Measurements from ENCODE around the gene FOXK1. TPM values are rescaled to one million over a fixed set of nuclear protein-coding genes. Genes with fewer than 3 reads are reported as not detected.

Gene FOXK1
- total RNA-seq, 1 donor from 2014 or later: 17.2 TPM

DNA sequence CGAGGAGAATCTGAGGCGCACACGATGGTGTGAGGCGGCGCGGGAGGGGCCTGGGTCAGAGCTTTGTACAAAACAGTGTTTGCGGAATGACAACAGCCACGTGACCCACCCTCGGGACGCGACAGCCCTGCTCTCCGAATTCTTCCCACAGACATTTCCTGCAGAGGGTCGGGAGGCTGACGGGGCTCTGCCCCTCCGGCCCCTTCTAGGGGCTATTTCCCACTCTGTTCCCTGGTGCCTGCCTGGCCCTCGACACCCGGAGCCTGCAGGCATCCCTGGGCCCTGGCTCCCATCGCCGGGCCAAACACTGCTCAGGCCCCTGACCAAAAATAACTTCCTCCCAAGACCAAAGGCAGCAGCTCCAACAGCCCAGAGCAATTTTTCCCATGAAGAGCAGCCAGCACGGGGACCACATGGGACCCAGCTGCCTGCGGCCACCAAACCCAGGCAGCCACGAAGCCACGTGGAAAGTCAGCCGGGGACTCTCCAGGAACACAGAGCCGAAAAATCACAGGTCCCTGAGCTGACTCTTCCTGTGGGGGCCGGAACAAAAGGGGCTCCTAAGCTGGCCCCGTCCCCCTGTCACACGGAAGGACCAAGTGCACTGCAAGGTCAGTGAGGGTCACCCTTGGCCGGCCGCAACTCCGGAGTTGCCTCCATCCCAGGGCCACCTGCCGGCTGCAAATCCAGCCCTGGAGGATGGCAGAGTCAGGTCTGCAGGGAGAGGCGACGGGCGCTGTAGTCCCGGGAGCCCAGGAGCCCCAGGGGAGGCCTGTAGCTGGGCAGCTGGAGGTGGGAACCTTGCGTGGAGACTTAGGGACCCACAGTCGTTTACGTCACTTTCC, 137.7 kb downstream of the FOXK1 start:
- Histone ChIP-seq H3K27ac (ENCODE audit: low read depth, low read length) (peak overlapping the region; percentile 40), H3K9me3 (ENCODE audit: control insufficient read depth in 3 of 3, low read length in 3 of 3) (no peaks in the 10 kb centered on the region), H3K4me3 (ENCODE audit: low read length in 3 of 3) (no peak overlapping the region), H3K4me1 (ENCODE audit: control insufficient read depth in 3 of 3, insufficient read depth in 3 of 3, low read length in 3 of 3) (peaks cover 9 to 10% (median 10%) of the 10 kb centered on the region in 3 donors), H3K27me3 (ENCODE audit: control insufficient read depth in 3 of 3, insufficient read depth in 3 of 3, low read length in 3 of 3) (no peaks in the 10 kb centered on the region), H3K9ac (ENCODE audit: low read depth in 1 of 3, low read length in 3 of 3) (no peak overlapping the region), H3K36me3 (ENCODE audit: control insufficient read depth in 3 of 3, insufficient read depth in 3 of 3, low read length in 3 of 3) (no peaks in the 10 kb centered on the region)

DNA sequence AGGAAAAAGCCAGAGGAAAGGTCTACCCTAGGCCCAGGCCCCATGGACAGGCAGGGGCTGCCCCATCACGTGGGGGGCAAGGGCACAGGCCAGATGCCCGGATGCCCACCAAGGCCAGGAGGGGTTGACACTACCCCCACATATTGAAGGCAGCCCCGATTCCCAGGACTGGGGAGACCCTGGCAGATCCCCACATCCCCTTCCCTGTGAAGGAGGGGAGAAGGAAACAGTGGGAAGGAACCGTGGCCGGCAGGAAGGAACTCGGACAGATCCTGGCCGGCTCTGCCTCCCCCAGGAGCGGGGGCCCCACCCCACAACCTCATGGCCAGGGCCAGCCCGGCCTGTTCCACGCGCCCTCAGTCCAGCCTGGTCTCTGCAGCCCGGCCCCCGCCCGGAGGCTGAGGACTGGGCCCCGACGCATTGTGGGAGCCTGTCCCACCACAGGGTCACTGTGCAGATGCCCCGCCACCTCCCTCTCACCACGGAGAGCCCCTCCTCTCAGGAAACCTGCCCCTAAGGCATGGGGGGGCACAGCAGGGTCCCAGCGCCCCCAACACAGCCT, 138.4 kb downstream of the FOXK1 start:
- Histone ChIP-seq H3K9ac (ENCODE audit: low read depth in 1 of 3, low read length in 3 of 3) (no peak overlapping the region), H3K4me1 (ENCODE audit: control insufficient read depth in 3 of 3, insufficient read depth in 3 of 3, low read length in 3 of 3) (peaks cover 9 to 10% (median 10%) of the 10 kb centered on the region in 3 donors), H3K4me3 (ENCODE audit: low read length in 3 of 3) (no peak overlapping the region), H3K27ac (ENCODE audit: low read depth, low read length) (peak overlapping the region; percentile 40), H3K27me3 (ENCODE audit: control insufficient read depth in 3 of 3, insufficient read depth in 3 of 3, low read length in 3 of 3) (no peaks in the 10 kb centered on the region), H3K9me3 (ENCODE audit: control insufficient read depth in 3 of 3, low read length in 3 of 3) (no peaks in the 10 kb centered on the region), H3K36me3 (ENCODE audit: control insufficient read depth in 3 of 3, insufficient read depth in 3 of 3, low read length in 3 of 3) (no peaks in the 10 kb centered on the region)

Small RNAs within 50 kb of the gene (small RNA-seq; reads per million reads assigned to genes)
- gene MIR4656 (not detected), gene RF00019 (not detected)

Other genes with a start within 250 kb of the FOXK1 start
- gene AP5Z1, start 93.3 kb downstream of the FOXK1 start, total RNA-seq: 13.6 TPM
- under 0.01 TPM for gene PAPOLB, start 179.7 kb downstream of the FOXK1 start, total RNA-seq
- gene RADIL, start 201.4 kb downstream of the FOXK1 start, total RNA-seq: 1.0 TPM

Data from skeletal muscle tissue (tissue), 5 donors.